H7 (cell line): ENCODE data around the gene PDE9A. TPM values are rescaled to one million over a fixed set of nuclear protein-coding genes. Genes with fewer than 3 reads are reported as not detected.
"Not testable (repeated sequence)": the region's sequence is repeated elsewhere in the genome, so short reads cannot be mapped to it uniquely, and the experiment has no call there.

ENCODE experiments used
- DNase-seq: peaks from one replicate; pipeline ENCODE4 v3.0.0; 2012
- H3K27me3 ChIP-seq: 2 replicates; pipeline ENCODE4 v1.6.0; 2011; ENCODE audit warnings: mild to moderate bottlenecking, low read length; ENCODE audit not compliant: control insufficient read depth, insufficient read depth
- H3K36me3 ChIP-seq: replicated peaks from 2 replicates; pipeline ENCODE4 v1.5.1; 2011; ENCODE audit warnings: low read length; ENCODE audit not compliant: control insufficient read depth, insufficient read depth
- H3K4me3 ChIP-seq: 2 replicates; pipeline ENCODE4 v1.5.1; 2011; ENCODE audit warnings: low read depth, mild to moderate bottlenecking, control low read depth, low read length, moderate library complexity; ENCODE audit not compliant: insufficient read depth
- total RNA-seq: library from RNA; depleted of rRNA; stranded (reverse); fragments of >200 nt; shearing (Covaris generic); gene quantifications from 2 replicates; pipeline ENCODE4 v1.2.3, GENCODE V29; 2014

The PDE9A gene
- total RNA-seq, 1 experiment from 2014 or later, result 37.9 TPM

DNA sequence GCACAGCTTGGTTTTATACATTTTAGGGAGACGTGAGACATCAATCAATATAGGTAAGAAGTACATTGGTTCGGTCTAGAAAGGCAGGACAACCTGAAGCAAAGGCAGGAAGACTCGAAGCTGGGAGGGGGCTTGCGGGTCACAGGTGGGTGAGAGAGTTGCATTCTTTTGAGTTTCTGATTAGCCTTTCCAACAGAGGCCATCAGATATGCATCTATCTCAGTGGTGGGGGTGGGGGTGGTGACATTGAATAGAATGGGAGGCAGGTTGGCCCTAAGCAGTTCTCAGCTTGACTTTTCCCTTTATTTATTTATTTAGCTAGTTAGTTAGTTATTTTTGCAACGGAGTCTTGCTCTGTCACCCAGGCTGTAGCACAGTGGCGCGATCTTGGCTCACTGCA lies 140.4 kb downstream of the PDE9A start:
- no peaks in the 10 kb centered on the region for H3K27me3 ChIP-seq
- peaks cover 3% of the 10 kb centered on the region; the same call in 1 of the 2 replicates for H3K36me3 ChIP-seq
- H3K4me3 ChIP-seq, result no peak overlapping the region
- peak; percentile 28 for DNase-seq

DNA sequence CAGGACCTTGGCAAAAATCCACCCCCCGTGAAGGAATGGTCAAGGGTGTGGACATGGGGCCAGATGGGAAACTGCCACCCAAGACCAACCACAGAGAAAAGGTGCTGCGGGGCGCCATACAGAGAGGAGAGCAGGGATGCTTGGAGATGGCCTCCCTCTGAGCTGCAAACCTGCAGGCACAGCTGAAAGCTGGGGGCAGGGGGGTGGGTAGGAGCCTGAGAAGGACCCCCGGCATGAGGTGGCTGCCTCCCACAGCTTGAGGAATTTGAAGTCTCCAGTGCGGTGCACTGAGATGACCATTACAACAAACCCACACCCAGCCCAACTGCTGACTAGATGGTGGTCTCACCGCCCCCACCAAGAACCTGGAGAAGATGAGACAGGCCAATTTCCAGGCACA lies 141.1 kb downstream of the PDE9A start:
- Histone ChIP-seq H3K36me3 (peaks cover 3% of the 10 kb centered on the region; the same call in 1 of the 2 replicates), H3K27me3 (no peaks in the 10 kb centered on the region), H3K4me3 (no peak overlapping the region)
- no peak for DNase-seq

DNA sequence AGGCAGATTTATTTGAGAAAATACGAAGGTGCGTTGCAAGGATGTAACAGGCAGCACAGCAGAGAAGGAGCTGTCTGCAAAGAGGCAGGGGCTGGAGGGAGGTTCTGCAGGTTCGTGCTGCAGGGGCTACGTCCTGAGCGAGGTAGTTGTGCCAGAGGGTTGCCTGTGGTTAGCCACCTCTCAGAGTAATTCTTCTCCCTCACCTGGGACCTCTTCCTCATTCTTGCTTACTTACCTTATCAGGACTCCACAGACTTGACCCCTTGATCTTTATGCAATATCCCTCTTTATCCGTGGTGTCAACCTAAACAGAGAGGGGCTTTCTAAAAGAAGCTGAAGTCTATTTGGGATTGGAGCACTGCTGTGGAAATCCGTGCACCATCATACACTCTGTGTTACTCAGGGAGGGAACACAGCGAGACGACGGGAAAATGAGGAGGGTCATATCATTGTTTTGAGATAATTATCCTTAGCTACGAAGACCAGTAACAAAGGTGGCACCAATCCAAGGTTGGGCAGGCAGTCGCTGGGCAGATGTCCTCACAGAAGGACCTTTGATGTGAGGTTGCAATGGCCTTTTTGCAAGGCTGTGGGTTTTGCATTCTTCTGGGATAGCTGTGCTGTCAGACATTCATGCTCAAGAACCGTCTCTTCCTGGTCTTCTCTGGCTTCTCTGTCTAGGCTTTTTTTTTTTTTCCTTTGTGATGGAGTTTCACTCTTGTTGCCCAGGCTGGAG lies 143.1 kb downstream of the PDE9A start:
- Histone ChIP-seq H3K27me3 (no peaks in the 10 kb centered on the region), H3K4me3 (no peak overlapping the region), H3K36me3 (peaks cover 3% of the 10 kb centered on the region; the same call in 1 of the 2 replicates)
- DNase-seq, result peak; percentile 12

DNA sequence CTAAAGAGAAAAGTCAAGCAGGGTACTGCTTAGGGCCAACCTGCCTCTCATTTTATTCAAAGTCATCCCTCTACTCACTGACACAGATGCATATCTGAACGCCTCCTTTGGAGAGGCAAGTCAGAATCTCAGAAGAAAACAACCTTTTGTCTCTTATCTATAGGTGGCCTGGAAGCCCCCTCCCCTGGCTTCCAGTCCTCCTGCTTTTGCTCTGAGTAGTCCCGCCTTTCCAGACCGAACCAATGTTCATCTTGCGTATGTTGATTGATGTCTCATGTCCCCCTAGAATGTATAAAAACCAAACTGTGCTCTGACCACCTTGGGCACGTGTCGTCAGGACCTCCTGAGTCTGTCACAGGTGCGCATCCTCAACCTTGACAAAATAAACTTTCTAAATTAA lies 144.1 kb downstream of the PDE9A start:
- no peak overlapping the region for H3K4me3 ChIP-seq

DNA sequence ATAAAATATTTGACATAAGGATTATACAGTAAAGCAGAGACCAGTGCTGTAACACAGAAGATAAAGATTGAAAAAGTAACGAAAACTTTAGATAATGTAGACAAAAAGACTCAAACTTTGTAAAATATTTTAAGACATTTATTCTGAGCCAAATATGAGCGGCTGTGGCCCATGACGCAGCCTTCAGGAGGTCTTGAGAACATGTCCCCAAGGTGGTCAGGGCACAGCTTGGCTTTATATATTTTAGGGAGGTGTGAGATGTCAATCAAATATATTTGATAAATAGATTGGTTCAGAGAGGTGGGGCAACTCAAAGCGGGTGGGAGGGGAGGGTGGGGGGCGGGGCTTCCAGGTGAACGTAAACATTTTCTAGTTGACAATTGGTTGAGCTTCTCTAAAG lies 144.7 kb downstream of the PDE9A start:
- Histone ChIP-seq H3K4me3 (no peak overlapping the region), H3K36me3 (peaks cover 3% of the 10 kb centered on the region; the same call in 1 of the 2 replicates), H3K27me3 (no peaks in the 10 kb centered on the region)
- DNase-seq, result no peak

More for the DNA sequence above, 144.1 kb downstream of the PDE9A start:
- DNase-seq, result no peak
- Histone ChIP-seq H3K36me3 (peaks cover 3% of the 10 kb centered on the region; the same call in 1 of the 2 replicates), H3K27me3 (no peaks in the 10 kb centered on the region)

DNA sequence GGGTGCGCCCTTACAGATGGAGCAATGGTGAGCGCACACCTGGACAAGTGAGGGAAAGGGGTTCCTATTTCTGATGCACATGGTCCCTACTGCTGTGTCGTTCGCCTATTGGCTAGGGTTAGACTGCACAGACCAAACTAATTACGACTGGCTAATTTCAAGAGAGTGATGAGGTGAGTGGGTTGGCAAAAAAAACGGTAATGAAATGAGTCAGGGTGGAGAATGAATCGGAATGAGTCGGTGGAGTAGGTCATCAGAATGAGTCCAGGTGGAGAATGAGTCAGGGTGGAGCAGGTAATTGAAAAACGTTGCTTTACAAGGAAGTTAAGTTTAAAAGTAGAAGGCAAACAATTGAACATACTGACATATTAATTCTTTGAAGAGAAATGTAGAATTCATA lies 146.1 kb downstream of the PDE9A start:
- H3K4me3 ChIP-seq, result no peak overlapping the region
- no peaks in the 10 kb centered on the region for H3K27me3 ChIP-seq
- H3K36me3 ChIP-seq, result peaks cover 3% of the 10 kb centered on the region; the same call in 1 of the 2 replicates
- no peak for DNase-seq

DNA sequence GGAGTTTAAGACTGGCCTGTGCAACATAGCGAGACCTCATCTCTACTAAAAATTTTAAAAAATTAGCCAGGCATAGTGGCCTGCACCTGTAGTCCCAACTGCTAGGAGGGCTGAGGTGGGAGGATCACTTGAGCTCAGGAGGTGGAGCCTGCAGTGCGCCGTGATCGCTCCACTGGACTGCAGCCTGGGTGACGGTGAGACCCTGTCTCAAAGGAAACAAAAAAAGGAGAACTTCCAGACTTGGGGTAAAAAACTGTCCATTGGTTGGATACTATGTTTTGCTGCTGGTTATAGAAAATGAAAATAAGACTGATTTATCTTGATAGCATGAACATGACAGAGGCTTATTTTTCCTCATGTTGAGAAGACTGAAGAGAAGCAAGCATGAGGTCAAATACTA lies 146.5 kb downstream of the PDE9A start:
- Histone ChIP-seq H3K4me3 (no peak overlapping the region), H3K36me3 (peaks cover 3% of the 10 kb centered on the region; the same call in 1 of the 2 replicates), H3K27me3 (no peaks in the 10 kb centered on the region)
- no peak for DNase-seq

DNA sequence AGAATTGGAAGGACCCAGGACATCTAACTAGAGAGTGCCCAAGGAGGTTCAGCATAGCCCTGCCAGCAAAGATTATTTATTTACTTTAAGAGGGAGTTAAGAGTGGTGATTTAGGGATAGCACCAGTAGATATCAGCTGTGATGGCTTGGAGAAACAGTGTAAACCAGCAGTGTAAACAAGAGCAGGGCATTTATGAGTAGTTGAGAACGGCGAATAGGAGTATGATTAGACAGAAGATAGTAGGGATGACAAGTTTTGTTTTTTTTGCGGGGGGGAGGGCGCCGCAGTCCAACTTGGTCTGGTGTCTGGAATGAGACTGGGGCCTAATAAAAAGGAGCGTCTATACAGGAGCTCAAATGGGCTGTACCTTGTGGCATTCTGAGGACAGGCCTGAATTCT lies 148.2 kb downstream of the PDE9A start:
- not testable (repeated sequence) for H3K27me3 ChIP-seq, H3K4me3 ChIP-seq, H3K36me3 ChIP-seq, DNase-seq

DNA sequence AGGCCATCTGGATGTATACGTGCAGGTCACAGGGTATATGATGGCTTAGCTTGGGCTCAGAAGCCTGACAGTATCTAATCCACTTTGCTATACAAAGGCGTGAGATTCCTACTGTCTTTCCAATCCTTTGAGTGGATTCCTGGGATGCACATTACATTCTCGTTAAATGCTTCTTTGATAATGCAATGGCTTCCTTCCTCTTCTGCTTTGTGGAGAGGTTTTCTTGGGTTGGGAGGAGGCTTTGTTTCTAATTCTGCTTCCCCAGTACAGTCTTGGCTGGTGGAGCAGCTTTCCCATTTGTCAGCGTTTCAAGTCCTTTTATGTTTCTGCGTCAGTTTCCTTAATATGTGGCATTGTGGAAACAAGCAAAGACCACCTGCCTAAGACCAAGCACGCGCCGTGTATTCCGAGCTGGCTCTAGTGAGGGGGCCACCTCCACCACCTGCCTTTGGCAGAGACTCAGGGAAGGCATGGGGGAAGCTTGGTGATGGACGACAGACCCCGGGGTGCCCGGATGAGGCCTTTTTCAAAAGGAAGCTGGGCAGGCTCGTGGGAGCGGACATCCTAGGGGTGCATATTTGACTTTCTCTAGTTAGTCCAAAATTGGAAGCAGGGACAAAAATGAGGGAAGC lies 153.2 kb downstream of the PDE9A start:
- Histone ChIP-seq H3K27me3 (no peaks in the 10 kb centered on the region), H3K4me3 (no peak overlapping the region; the same call in 1 of the 2 replicates), H3K36me3 (no peaks in the 10 kb centered on the region)
- DNase-seq, result no peak

DNA sequence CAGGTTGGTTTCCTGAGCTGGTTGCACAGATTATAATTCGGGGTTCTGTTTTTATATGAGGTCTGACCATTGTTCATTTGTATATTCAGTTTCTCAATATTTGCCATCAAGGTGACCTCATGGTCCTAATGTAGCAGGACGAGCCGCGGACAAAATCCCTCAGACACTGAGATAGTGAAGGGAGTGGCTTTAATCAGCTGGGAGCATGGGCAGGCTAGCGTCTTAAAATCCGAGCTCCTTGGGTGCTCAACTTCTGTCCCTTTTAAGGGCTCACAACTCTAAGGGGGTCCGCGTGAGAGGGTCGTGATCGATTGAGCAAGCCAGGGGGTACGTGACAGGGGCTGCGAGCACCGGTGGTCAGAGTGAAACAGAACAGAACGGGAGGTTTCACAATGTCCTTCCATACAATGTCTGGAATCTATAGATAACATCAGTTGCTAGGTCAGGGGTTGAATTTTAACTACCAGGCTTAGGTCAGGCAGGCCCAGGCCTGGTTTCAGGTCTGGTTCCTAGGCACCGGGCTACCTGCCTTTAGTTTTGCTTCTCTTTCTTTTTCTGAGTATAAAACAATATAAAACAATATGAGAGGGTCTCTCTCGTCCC lies 154.0 kb downstream of the PDE9A start:
- not testable (repeated sequence) for DNase-seq, H3K27me3 ChIP-seq, H3K36me3 ChIP-seq, H3K4me3 ChIP-seq

DNA sequence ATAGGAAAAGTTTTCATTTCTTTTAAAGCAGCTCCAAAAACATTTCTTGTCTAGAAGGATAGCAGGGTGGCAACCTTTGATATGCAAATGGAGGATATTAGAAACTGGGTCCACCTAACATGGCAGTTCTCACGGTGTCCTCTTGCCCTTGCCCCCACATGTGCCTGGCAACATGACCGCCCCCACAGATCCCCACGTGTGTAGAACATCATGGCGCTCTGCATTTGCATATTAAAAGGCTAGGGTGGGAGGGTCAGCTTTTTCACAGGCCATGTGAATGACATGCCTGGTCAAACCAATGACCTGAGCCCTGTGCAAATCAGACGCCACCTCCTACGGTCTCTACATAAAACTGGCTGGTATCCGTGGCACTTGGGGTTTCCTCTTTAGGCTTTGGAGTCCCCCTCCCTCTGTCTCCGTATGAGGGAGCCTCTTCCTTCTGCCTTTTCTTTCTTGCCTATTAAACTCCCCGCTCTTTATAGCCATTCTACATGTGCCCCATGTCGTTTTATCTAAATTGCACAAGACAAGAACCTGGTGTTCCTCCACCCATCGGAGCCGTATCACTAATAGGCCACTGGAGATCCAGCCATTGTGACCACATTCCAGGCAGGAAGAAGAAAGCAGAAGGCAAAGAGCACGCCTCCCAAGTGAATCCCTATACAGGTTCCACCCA lies 154.7 kb downstream of the PDE9A start:
- no peak for DNase-seq
- Histone ChIP-seq H3K27me3 (no peaks in the 10 kb centered on the region), H3K36me3 (no peaks in the 10 kb centered on the region), H3K4me3 (no peak overlapping the region)

DNA sequence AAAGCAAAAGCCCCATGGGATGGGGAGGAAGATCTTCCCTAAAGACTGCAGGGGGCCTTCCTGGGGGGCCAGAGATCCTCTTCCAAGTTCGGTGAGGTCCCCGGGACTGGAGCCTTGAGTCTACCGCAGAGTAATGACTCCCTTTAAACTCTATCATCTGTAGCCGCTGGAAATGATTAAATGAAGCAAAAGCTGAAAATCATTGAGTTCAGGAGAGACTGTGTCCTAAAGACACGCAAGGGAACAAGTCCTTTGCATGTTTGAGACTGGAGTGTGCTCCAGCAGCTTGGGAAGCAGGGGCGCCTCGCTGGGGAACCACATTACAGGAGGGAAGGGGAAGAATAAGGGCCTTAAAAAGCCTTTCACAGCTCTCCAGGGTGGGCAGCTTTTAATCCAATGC lies 155.8 kb downstream of the PDE9A start:
- no peak overlapping the region for H3K4me3 ChIP-seq
- DNase-seq, result no peak
- no peaks in the 10 kb centered on the region for H3K27me3 ChIP-seq
- H3K36me3 ChIP-seq, result no peaks in the 10 kb centered on the region

DNA sequence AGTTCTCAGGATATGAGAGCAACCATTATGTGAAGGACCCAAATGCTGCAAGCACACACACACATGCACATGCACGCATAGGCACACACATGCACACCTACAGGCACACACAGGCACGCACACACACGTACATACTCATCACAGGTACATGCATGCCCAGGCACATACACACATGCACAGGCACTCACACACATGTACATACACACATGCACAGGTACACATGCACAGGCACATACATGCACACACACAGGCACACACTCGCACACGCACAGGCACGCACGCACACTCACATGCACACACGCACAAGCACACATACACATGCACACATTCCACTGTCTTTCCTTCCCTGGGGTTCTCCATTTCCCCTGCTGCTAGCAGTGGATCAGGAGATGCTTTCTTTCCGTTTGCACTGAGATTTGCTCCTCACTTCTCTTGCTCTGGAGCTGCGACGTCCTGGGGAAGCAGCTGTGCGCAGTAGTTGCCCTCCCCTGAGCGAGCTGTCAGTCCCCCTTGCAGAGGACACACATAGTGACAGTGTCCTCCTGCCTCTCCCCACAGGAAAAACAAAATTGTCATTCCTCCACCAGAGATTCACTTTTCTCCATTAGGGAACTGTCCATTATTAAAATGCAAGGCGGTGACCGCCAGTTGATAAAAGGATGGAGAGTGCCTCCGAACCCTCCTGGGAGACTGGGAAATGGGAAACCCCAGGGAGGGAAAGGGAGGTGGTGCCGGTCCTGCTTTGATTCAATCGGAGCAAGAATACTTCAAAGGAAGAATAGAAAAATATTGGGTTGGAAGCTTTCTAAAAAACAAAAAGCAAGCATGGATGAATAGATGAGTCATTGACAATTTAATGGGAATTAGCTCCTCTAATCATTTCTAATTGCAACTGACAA lies 156.4 kb downstream of the PDE9A start:
- Histone ChIP-seq H3K36me3 (no peaks in the 10 kb centered on the region), H3K4me3 (no peak overlapping the region), H3K27me3 (no peaks in the 10 kb centered on the region)
- no peak for DNase-seq

DNA sequence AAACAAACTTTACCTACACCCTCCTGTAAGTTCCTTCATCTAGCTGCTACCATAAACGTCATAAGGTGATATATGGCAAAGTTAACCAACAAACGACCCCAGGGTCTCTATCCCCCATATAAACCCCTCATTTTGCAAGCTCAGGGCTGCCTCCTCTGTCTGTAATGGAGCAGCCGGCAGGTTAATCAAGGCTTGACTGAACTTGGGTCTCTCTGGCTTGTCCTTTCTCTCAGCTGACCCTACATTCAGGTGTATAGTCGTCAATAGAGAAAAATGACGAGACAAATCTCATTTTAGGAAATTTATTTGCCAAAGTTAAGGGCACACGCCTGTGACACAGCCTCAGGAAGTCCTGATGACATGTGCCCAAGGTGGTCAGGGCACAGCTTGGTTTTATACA lies 158.5 kb downstream of the PDE9A start:
- Histone ChIP-seq H3K4me3 (no peak overlapping the region), H3K27me3 (no peaks in the 10 kb centered on the region), H3K36me3 (no peaks in the 10 kb centered on the region)
- DNase-seq, result no peak
